Activated T-helper 17 cell treated with anti-CD3 and anti-CD28 coated beads, Interleukin-2, amount 50 U/mL, for 72 hours (primary cell): ENCODE data around the gene NSUN4. TPM values are rescaled to one million over a fixed set of nuclear protein-coding genes. Genes with fewer than 3 reads are reported as not detected.

Experiments used
- ATAC-seq: fragments of 150-1000 bp; cut with Tn5 transposase; replicated peaks from 2 replicates; pipeline ENCODE4 v1.10.0; 2021; ENCODE audit warnings: mild to moderate bottlenecking, moderate library complexity
- H3K27ac Mint-ChIP-seq: one replicate; pipeline ENCODE4 v1.8.0; 2022; ENCODE audit warnings: mixed read lengths
- H3K27me3 Mint-ChIP-seq: one replicate; pipeline ENCODE4 v1.8.0; 2022; ENCODE audit warnings: mixed read lengths
- H3K36me3 Mint-ChIP-seq: one replicate; pipeline ENCODE4 v1.8.0; 2022; ENCODE audit warnings: low read depth, mild to moderate bottlenecking, mixed read lengths
- H3K4me1 Mint-ChIP-seq: one replicate; pipeline ENCODE4 v1.8.0; 2022; ENCODE audit warnings: mixed read lengths
- H3K4me3 Mint-ChIP-seq: one replicate; pipeline ENCODE4 v1.8.0; 2022; ENCODE audit warnings: mild to moderate bottlenecking, mixed read lengths
- H3K9me3 Mint-ChIP-seq: one replicate; pipeline ENCODE4 v1.8.0; 2022; ENCODE audit warnings: mixed read lengths
- total RNA-seq, 2 donors: library from RNA; stranded (reverse); gene quantifications; one replicate each; pipeline ENCODE4 v1.2.3, GENCODE V29; 2022

Gene NSUN4
- total RNA-seq, 2 donors from 2014 or later, result 23.3 to 24.5 TPM

GRCh38 chr1:46401154-46401913 is 60.7 kb downstream of the NSUN4 start:
- Mint-ChIP-seq H3K27ac (no peak overlapping the region), H3K9me3 (no peaks in the 10 kb centered on the region), H3K4me3 (no peak overlapping the region), H3K27me3 (no peaks in the 10 kb centered on the region), H3K36me3 (no peaks in the 10 kb centered on the region), H3K4me1 (peaks cover 5% of the 10 kb centered on the region)
- no peak for ATAC-seq

- H3K9me3 Mint-ChIP-seq, result no peaks in the 10 kb centered on the region
- H3K4me3 Mint-ChIP-seq, result no peak overlapping the region
- H3K27me3 Mint-ChIP-seq, result no peaks in the 10 kb centered on the region
- ATAC-seq, result no peak
- H3K36me3 Mint-ChIP-seq, result no peaks in the 10 kb centered on the region
- no peak overlapping the region for H3K27ac Mint-ChIP-seq
- peaks cover 5% of the 10 kb centered on the region for H3K4me1 Mint-ChIP-seq
Measured at GRCh38 chr1:46401964-46402626, 61.5 kb downstream of the NSUN4 start.

- H3K4me3 Mint-ChIP-seq, result no peak overlapping the region
- ATAC-seq, result no peak
- H3K4me1 Mint-ChIP-seq, result peaks cover 5% of the 10 kb centered on the region
- H3K27me3 Mint-ChIP-seq, result no peaks in the 10 kb centered on the region
- no peaks in the 10 kb centered on the region for H3K36me3 Mint-ChIP-seq
- H3K27ac Mint-ChIP-seq, result peak overlapping the region; percentile 31
- no peaks in the 10 kb centered on the region for H3K9me3 Mint-ChIP-seq
Measured at GRCh38 chr1:46403916-46404315, 63.3 kb downstream of the NSUN4 start.

- H3K27ac Mint-ChIP-seq, result no peak overlapping the region
- H3K36me3 Mint-ChIP-seq, result no peaks in the 10 kb centered on the region
- no peak for ATAC-seq
- H3K9me3 Mint-ChIP-seq, result no peaks in the 10 kb centered on the region
- peaks cover 5% of the 10 kb centered on the region for H3K4me1 Mint-ChIP-seq
- H3K4me3 Mint-ChIP-seq, result no peak overlapping the region
- H3K27me3 Mint-ChIP-seq, result no peaks in the 10 kb centered on the region
Measured at GRCh38 chr1:46404482-46405196, 64.0 kb downstream of the NSUN4 start.

- Mint-ChIP-seq H3K36me3 (no peaks in the 10 kb centered on the region), H3K27me3 (no peaks in the 10 kb centered on the region), H3K27ac (no peak overlapping the region), H3K4me1 (peaks cover 4% of the 10 kb centered on the region), H3K4me3 (no peak overlapping the region), H3K9me3 (no peaks in the 10 kb centered on the region)
- no peak for ATAC-seq
Measured at GRCh38 chr1:46405197-46405555, 64.6 kb downstream of the NSUN4 start.

- Mint-ChIP-seq H3K4me1 (no peaks in the 10 kb centered on the region), H3K27me3 (no peaks in the 10 kb centered on the region), H3K4me3 (no peak overlapping the region), H3K36me3 (no peaks in the 10 kb centered on the region), H3K27ac (no peak overlapping the region), H3K9me3 (no peaks in the 10 kb centered on the region)
- ATAC-seq, result no peak
Measured at GRCh38 chr1:46405724-46406123, 65.1 kb downstream of the NSUN4 start.

- no peaks in the 10 kb centered on the region for H3K36me3 Mint-ChIP-seq
- H3K4me1 Mint-ChIP-seq, result no peaks in the 10 kb centered on the region
- no peak for ATAC-seq
- H3K9me3 Mint-ChIP-seq, result no peaks in the 10 kb centered on the region
- H3K4me3 Mint-ChIP-seq, result no peak overlapping the region
- H3K27me3 Mint-ChIP-seq, result no peaks in the 10 kb centered on the region
- H3K27ac Mint-ChIP-seq, result peak overlapping the region; percentile 8
Measured at GRCh38 chr1:46406881-46407608, 66.4 kb downstream of the NSUN4 start.

GRCh38 chr1:46407636-46408035 is 67.0 kb downstream of the NSUN4 start:
- H3K36me3 Mint-ChIP-seq, result no peaks in the 10 kb centered on the region
- ATAC-seq, result no peak
- H3K9me3 Mint-ChIP-seq, result no peaks in the 10 kb centered on the region
- H3K4me3 Mint-ChIP-seq, result no peak overlapping the region
- H3K27me3 Mint-ChIP-seq, result no peaks in the 10 kb centered on the region
- peak overlapping the region; percentile 8 for H3K27ac Mint-ChIP-seq
- no peaks in the 10 kb centered on the region for H3K4me1 Mint-ChIP-seq

- Mint-ChIP-seq H3K9me3 (no peaks in the 10 kb centered on the region), H3K4me3 (no peak overlapping the region), H3K36me3 (no peaks in the 10 kb centered on the region), H3K4me1 (no peaks in the 10 kb centered on the region), H3K27ac (no peak overlapping the region), H3K27me3 (no peaks in the 10 kb centered on the region)
- ATAC-seq, result no peak
Measured at GRCh38 chr1:46408356-46409062, 67.9 kb downstream of the NSUN4 start.

- Mint-ChIP-seq H3K36me3 (no peaks in the 10 kb centered on the region), H3K27ac (no peak overlapping the region), H3K4me3 (no peak overlapping the region), H3K27me3 (no peaks in the 10 kb centered on the region), H3K9me3 (no peaks in the 10 kb centered on the region), H3K4me1 (peaks cover 2% of the 10 kb centered on the region)
- no peak for ATAC-seq
Measured at GRCh38 chr1:46409063-46409372, 68.4 kb downstream of the NSUN4 start.

- H3K4me1 Mint-ChIP-seq, result peaks cover 7% of the 10 kb centered on the region
- H3K4me3 Mint-ChIP-seq, result no peak overlapping the region
- no peaks in the 10 kb centered on the region for H3K36me3 Mint-ChIP-seq
- no peaks in the 10 kb centered on the region for H3K27me3 Mint-ChIP-seq
- H3K9me3 Mint-ChIP-seq, result no peaks in the 10 kb centered on the region
- no peak for ATAC-seq
- no peak overlapping the region for H3K27ac Mint-ChIP-seq
Measured at GRCh38 chr1:46410156-46411009, 69.8 kb downstream of the NSUN4 start.

GRCh38 chr1:46411010-46411405 is 70.4 kb downstream of the NSUN4 start:
- Mint-ChIP-seq H3K36me3 (no peaks in the 10 kb centered on the region), H3K27me3 (no peaks in the 10 kb centered on the region), H3K27ac (no peak overlapping the region), H3K4me3 (no peak overlapping the region), H3K4me1 (peaks cover 7% of the 10 kb centered on the region), H3K9me3 (no peaks in the 10 kb centered on the region)
- no peak for ATAC-seq
